ENCODE results near the gene INO80B. TPM values are rescaled to one million over a fixed set of nuclear protein-coding genes. Genes with fewer than 3 reads are reported as not detected.

Gene INO80B
- total RNA-seq, 1 experiment from 2014 or later = 26.5 TPM

GRCh38 chr2:74417197-74417596 is 37.7 kb upstream of the INO80B start:
- H3K36me3 ChIP-seq (ENCODE audit: control insufficient read depth, insufficient read depth, low read length) = no peaks in the 10 kb centered on the region; the same call in 1 of the 2 replicates
- no TSS peak for BruUV-seq (replicated peaks)
- no peak overlapping the region for H3K4me3 ChIP-seq (ENCODE audit: low read depth in 2 of 2, low read length in 2 of 2)
- intact Hi-C loops (cut with micrococcal nuclease; ENCODE audit: unreplicated experiment) (no loop called here), in situ Hi-C loops (cut with HindIII; ENCODE audit: low pct_unique_long_range_greater_than_20kb, low sequenced_read_pairs) (no loop called here)
- no peaks in the 10 kb centered on the region for H3K9me3 ChIP-seq (ENCODE audit: control insufficient read depth, insufficient read depth, low read depth, low read length)
- ATAC-seq (no peak), DNase-seq (ENCODE audit: low read depth, low spot score) (no peak)
- POLR2A ChIA-PET = no interaction called here
- no peaks in the 10 kb centered on the region for H3K27me3 ChIP-seq (ENCODE audit: control insufficient read depth, insufficient read depth, low read length)
- TF ChIP-seq TCF7L2 (IDR thresholded peaks at IDR 0.05; ENCODE audit: low read depth, low read length) = no peak
- TF ChIP-seq REST (IDR thresholded peaks at IDR 0.05; ENCODE audit: insufficient read depth in 1 of 2, low read depth in 2 of 2, low read length in 1 of 2) = no peak
- no peak for TF ChIP-seq SIN3A (IDR thresholded peaks at IDR 0.05; ENCODE audit: borderline replicate concordance, insufficient read depth, low read depth, low read length)
- TF ChIP-seq CTCF (IDR thresholded peaks at IDR 0.05) = no peak
- no peak for TF ChIP-seq POLR2AphosphoS5 (IDR thresholded peaks at IDR 0.05; ENCODE audit: low read depth, low read length)
- peaks cover 4% of the 10 kb centered on the region; the same call in 1 of the 2 replicates for H3K4me1 ChIP-seq (ENCODE audit: control insufficient read depth, insufficient read depth, low read length)
- no peak overlapping the region for H3K27ac ChIP-seq (ENCODE audit: low read length)
- CTCF ChIA-PET = no interaction called here

GRCh38 chr2:74417763-74418162 is 37.1 kb upstream of the INO80B start:
- TF ChIP-seq CTCF (IDR thresholded peaks at IDR 0.05) (no peak), REST (IDR thresholded peaks at IDR 0.05; ENCODE audit: insufficient read depth in 1 of 2, low read depth in 2 of 2, low read length in 1 of 2) (no peak), POLR2AphosphoS5 (IDR thresholded peaks at IDR 0.05; ENCODE audit: low read depth, low read length) (no peak), SIN3A (IDR thresholded peaks at IDR 0.05; ENCODE audit: borderline replicate concordance, insufficient read depth, low read depth, low read length) (no peak), TCF7L2 (IDR thresholded peaks at IDR 0.05; ENCODE audit: low read depth, low read length) (no peak)
- Histone ChIP-seq H3K27me3 (ENCODE audit: control insufficient read depth, insufficient read depth, low read length) (no peaks in the 10 kb centered on the region), H3K4me1 (ENCODE audit: control insufficient read depth, insufficient read depth, low read length) (peaks cover 4% of the 10 kb centered on the region; the same call in 1 of the 2 replicates), H3K36me3 (ENCODE audit: control insufficient read depth, insufficient read depth, low read length) (no peaks in the 10 kb centered on the region; the same call in 1 of the 2 replicates), H3K9me3 (ENCODE audit: control insufficient read depth, insufficient read depth, low read depth, low read length) (no peaks in the 10 kb centered on the region), H3K4me3 (ENCODE audit: low read depth in 2 of 2, low read length in 2 of 2) (no peak overlapping the region), H3K27ac (ENCODE audit: low read length) (no peak overlapping the region)
- in situ Hi-C loops (cut with HindIII; ENCODE audit: low pct_unique_long_range_greater_than_20kb, low sequenced_read_pairs) = no loop called here
- ChIA-PET POLR2A (no interaction called here), CTCF (no interaction called here)
- ATAC-seq (no peak), DNase-seq (ENCODE audit: low read depth, low spot score) (no peak)
- BruUV-seq (replicated peaks) = no TSS peak
- intact Hi-C loops (cut with micrococcal nuclease; ENCODE audit: unreplicated experiment) = no loop called here
